Panc1 (cell line): ENCODE measurements around the gene AIRE. TPM values are rescaled to one million over a fixed set of nuclear protein-coding genes. Genes with fewer than 3 reads are reported as not detected.

Experiments
- ATAC-seq: fragments of 200-7000 bp; cut with Tn5 transposase; 2 replicates; pipeline ENCODE4 v1.9.1; 2020; ENCODE audit warnings: mild to moderate bottlenecking, moderate library complexity
- BruUV-seq: library from RNA; stranded (reverse); fragments of 400-500 nt; replicated peaks from 2 replicates; lab custom pipeline; 2021; lab: Mats Ljungman, UMichigan
- CTCF ChIA-PET: fragments of 300-600 bp; sonication (Branson Sonifier 250); formaldehyde crosslinking; loops from one replicate; lab custom pipeline; 2022; ENCODE audit warnings: antibody characterized with exemption; lab: Charles Lee
- POLR2A ChIA-PET: fragments of 300-600 bp; sonication (Branson Sonifier 250); formaldehyde crosslinking; loops from one replicate; lab custom pipeline; 2022; ENCODE audit warnings: antibody characterized with exemption; lab: Charles Lee
- DNase-seq: peaks from one replicate; pipeline ENCODE4 v3.0.0-alpha.2; 2010; ENCODE audit warnings: low read depth, low spot score
- H3K27ac ChIP-seq: 2 replicates; pipeline ENCODE4 v1.5.1; 2011; ENCODE audit warnings: mild to moderate bottlenecking, low read length, inconsistent platforms
- H3K27me3 ChIP-seq: fragments of 200-500 bp; sonication (Bioruptor generic); 2 replicates; pipeline ENCODE4 v1.6.0; 2014; ENCODE audit warnings: low read length, inconsistent platforms; ENCODE audit not compliant: control insufficient read depth, insufficient read depth
- H3K36me3 ChIP-seq: fragments of 200-500 bp; sonication (Bioruptor generic); 2 replicates; pipeline ENCODE4 v1.5.1; 2014; ENCODE audit warnings: inconsistent platforms, mild to moderate bottlenecking, low read length, moderate library complexity; ENCODE audit not compliant: control insufficient read depth, insufficient read depth
- H3K4me1 ChIP-seq: 2 replicates; pipeline ENCODE4 v1.5.1; 2011; ENCODE audit warnings: inconsistent platforms, mild to moderate bottlenecking, low read length, moderate library complexity; ENCODE audit not compliant: control insufficient read depth, insufficient read depth
- H3K4me3 ChIP-seq, 2 experiments: 2 replicates each; pipeline ENCODE4 v1.5.1; 2011 to 2012; ENCODE audit warnings: low read depth in 2 of 2, low read length in 2 of 2, mild to moderate bottlenecking in 2 of 2, inconsistent platforms in 1 of 2, moderate library complexity in 1 of 2
- H3K9me3 ChIP-seq: fragments of 200-500 bp; sonication (Bioruptor generic); 2 replicates; pipeline ENCODE4 v1.5.1; 2014; ENCODE audit warnings: low read depth, mild to moderate bottlenecking, inconsistent platforms, low read length, moderate library complexity; ENCODE audit not compliant: control insufficient read depth, insufficient read depth
- TCF7L2 ChIP-seq: IDR thresholded peaks from 2 replicates; pipeline ENCODE4 v1.6.1; 2011; ENCODE audit warnings: mild to moderate bottlenecking, low read depth, low read length, inconsistent platforms
- in situ Hi-C: cut with HindIII; loops from 2 replicates; pipeline ENCODE4 v1.10.0; 2016; ENCODE audit warnings: low sequenced_read_pairs, low pct_unique_long_range_greater_than_20kb
- intact Hi-C: fragments of 100-400 bp; cut with micrococcal nuclease; formaldehyde crosslinking; loops from one replicate; pipeline ENCODE4 v1.10.0; 2022; ENCODE audit not compliant: unreplicated experiment
- total RNA-seq: library from RNA; stranded (reverse); gene quantifications from one replicate; pipeline ENCODE4 v1.2.1, GENCODE V29; 2021; ENCODE audit not compliant: unreplicated experiment
- TF ChIP-seq, protein P1 (sequence below), 2 experiments: IDR thresholded peaks; 2 replicates each; pipeline ENCODE4 v1.6.1; 2011 to 2012; ENCODE audit warnings: low read depth in 2 of 2, control low read depth in 1 of 2, low read length in 1 of 2, mild to moderate bottlenecking in 1 of 2, moderate library complexity in 1 of 2; ENCODE audit not compliant: insufficient read depth in 1 of 2
- TF ChIP-seq, protein P2 (sequence below): fragments of 450-650 bp; IDR thresholded peaks from 2 replicates; pipeline ENCODE4 v1.5.1; 2017; ENCODE audit warnings: mild to moderate bottlenecking

Gene AIRE
- total RNA-seq, 1 experiment from 2014 or later: not detected

DNA sequence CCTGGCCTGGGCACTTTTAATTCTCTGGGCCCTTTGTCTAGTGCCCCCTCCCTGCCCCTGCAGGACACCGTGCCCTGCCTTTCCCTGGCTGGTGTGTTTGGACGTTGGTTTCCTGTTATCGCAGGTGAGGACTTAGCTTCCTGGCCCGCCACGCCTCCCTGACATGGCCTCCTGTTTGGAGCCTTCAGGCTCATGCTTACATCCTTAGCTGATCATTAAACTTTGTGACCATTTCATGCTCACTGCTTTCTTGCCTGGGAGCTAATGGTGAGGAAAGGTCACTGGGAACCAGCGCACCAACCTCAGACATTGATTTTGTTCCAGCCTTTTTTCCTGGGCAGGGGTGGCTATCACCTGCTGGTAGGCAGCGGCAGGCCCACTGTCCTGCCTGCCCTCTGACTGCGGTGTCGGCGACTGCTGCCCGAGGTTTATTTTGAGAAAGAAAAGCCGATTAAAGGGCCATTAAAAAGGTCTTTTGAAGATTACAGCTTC, 17.9 kb downstream of the AIRE start:
- H3K27ac ChIP-seq: no peak overlapping the region
- H3K4me1 ChIP-seq: peaks cover 17% of the 10 kb centered on the region
- no peak overlapping the region for H3K4me3 ChIP-seq
- H3K9me3 ChIP-seq: no peaks in the 10 kb centered on the region
- intact Hi-C loops: no loop called here
- ChIA-PET CTCF (interaction anchor here (0.7 kb wide), 1 partner anchor 44 kb away, joined by 8 read pairs; no protein-coding TSS in a partner anchor), POLR2A (no interaction called here)
- no peaks in the 10 kb centered on the region; the same call in 1 of the 2 replicates for H3K36me3 ChIP-seq
- ATAC-seq (no peak), DNase-seq (no peak)
- H3K27me3 ChIP-seq: no peaks in the 10 kb centered on the region
- in situ Hi-C loops: no loop called here
- no TSS peak for BruUV-seq
- TF ChIP-seq, protein P1, sequence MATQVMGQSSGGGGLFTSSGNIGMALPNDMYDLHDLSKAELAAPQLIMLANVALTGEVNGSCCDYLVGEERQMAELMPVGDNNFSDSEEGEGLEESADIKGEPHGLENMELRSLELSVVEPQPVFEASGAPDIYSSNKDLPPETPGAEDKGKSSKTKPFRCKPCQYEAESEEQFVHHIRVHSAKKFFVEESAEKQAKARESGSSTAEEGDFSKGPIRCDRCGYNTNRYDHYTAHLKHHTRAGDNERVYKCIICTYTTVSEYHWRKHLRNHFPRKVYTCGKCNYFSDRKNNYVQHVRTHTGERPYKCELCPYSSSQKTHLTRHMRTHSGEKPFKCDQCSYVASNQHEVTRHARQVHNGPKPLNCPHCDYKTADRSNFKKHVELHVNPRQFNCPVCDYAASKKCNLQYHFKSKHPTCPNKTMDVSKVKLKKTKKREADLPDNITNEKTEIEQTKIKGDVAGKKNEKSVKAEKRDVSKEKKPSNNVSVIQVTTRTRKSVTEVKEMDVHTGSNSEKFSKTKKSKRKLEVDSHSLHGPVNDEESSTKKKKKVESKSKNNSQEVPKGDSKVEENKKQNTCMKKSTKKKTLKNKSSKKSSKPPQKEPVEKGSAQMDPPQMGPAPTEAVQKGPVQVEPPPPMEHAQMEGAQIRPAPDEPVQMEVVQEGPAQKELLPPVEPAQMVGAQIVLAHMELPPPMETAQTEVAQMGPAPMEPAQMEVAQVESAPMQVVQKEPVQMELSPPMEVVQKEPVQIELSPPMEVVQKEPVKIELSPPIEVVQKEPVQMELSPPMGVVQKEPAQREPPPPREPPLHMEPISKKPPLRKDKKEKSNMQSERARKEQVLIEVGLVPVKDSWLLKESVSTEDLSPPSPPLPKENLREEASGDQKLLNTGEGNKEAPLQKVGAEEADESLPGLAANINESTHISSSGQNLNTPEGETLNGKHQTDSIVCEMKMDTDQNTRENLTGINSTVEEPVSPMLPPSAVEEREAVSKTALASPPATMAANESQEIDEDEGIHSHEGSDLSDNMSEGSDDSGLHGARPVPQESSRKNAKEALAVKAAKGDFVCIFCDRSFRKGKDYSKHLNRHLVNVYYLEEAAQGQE (IDR thresholded peaks at IDR 0.05; ENCODE audit: insufficient read depth in 1 of 2, low read depth in 2 of 2, low read length in 1 of 2): no peak

DNA sequence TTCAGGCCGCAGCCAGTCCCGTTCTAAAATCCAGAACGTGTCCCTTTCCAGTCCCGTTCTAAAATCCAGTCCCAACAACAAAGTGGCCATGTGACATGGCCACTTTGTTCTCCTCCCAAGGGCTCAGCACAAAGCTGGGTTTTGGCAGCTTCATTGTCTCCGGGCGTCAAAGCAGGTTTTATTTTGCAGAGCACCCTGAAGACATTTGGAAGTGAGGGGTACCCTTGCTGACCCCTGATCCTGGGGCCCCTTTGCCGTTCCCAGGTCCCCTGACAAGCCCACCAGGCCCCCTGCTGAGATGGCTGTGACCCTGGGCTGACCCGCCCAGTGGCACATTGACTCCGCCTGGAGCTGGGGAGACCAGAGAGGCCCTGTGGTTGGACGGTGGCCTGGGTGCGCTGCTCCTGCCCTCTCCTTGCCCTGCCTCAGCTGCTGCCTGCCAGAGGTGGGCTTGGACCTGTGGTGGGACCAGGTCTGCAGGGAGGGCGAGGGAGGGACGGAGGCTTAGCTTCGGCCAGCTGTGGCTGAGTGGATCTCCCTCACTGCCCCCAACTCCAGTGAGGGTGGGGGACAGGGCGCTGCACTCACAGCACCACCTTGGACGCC, 18.4 kb downstream of the AIRE start:
- TF ChIP-seq, protein P1 (IDR thresholded peaks at IDR 0.05; ENCODE audit: insufficient read depth in 1 of 2, low read depth in 2 of 2, low read length in 1 of 2): no peak
- no peak for TF ChIP-seq TCF7L2
- intact Hi-C loops: no loop called here

DNA sequence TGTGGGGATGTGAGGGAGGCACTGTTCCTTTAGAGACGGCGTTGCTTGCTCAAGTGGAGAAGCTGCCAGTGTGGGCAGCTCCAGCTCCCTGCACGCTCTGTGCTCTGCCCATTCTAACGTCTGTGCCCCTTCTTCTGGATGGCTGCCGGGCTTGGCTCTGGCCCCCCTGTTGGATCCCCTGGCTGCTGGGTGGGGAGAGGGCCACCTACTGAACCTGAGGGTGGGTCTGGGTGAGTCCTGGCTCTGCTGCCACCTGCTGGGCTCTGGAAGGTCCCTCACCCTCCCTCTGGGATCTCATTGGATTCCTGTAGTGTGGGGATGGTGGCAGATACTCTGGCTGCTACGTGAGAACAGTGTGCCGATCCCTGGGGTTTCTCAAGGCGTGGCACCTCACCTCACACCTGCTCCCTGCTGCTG, 19.2 kb downstream of the AIRE start:
- in situ Hi-C loops: no loop called here
- H3K36me3 ChIP-seq: no peaks in the 10 kb centered on the region; the same call in 1 of the 2 replicates
- no peak overlapping the region for H3K4me3 ChIP-seq
- no TSS peak for BruUV-seq
- TF ChIP-seq, protein P1 (IDR thresholded peaks at IDR 0.05; ENCODE audit: insufficient read depth in 1 of 2, low read depth in 2 of 2, low read length in 1 of 2): no peak
- TF ChIP-seq, protein P2, sequence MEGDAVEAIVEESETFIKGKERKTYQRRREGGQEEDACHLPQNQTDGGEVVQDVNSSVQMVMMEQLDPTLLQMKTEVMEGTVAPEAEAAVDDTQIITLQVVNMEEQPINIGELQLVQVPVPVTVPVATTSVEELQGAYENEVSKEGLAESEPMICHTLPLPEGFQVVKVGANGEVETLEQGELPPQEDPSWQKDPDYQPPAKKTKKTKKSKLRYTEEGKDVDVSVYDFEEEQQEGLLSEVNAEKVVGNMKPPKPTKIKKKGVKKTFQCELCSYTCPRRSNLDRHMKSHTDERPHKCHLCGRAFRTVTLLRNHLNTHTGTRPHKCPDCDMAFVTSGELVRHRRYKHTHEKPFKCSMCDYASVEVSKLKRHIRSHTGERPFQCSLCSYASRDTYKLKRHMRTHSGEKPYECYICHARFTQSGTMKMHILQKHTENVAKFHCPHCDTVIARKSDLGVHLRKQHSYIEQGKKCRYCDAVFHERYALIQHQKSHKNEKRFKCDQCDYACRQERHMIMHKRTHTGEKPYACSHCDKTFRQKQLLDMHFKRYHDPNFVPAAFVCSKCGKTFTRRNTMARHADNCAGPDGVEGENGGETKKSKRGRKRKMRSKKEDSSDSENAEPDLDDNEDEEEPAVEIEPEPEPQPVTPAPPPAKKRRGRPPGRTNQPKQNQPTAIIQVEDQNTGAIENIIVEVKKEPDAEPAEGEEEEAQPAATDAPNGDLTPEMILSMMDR: peak; percentile 83
- no peak overlapping the region for H3K27ac ChIP-seq
- CTCF ChIA-PET: no interaction called here
- peaks cover 13% of the 10 kb centered on the region for H3K4me1 ChIP-seq
- intact Hi-C loops: no loop called here
- DNase-seq: no peak
- POLR2A ChIA-PET: no interaction called here
- ATAC-seq: peak; percentile 71
- no peaks in the 10 kb centered on the region for H3K9me3 ChIP-seq
- no peaks in the 10 kb centered on the region for H3K27me3 ChIP-seq

More for the DNA sequence above, 18.4 kb downstream of the AIRE start:
- Histone ChIP-seq H3K4me1 (peaks cover 15% of the 10 kb centered on the region), H3K9me3 (no peaks in the 10 kb centered on the region), H3K27ac (no peak overlapping the region), H3K27me3 (no peaks in the 10 kb centered on the region), H3K4me3 (no peak overlapping the region), H3K36me3 (no peaks in the 10 kb centered on the region; the same call in 1 of the 2 replicates)
- DNase-seq (no peak), ATAC-seq (no peak)
- ChIA-PET POLR2A (no interaction called here), CTCF (no interaction called here)
- no TSS peak for BruUV-seq
- in situ Hi-C loops: no loop called here
